SK-MEL-5 (cell line): Measurements from ENCODE around the gene ALDOB. TPM values are rescaled to one million over a fixed set of nuclear protein-coding genes. Genes with fewer than 3 reads are reported as not detected.
"Not testable (repeated sequence)": the region's sequence is repeated elsewhere in the genome, so short reads cannot be mapped to it uniquely, and the experiment has no call there.

Experiments
- DNase-seq: peaks from one replicate; pipeline ENCODE4 v3.0.0-alpha.2; 2016; ENCODE audit warnings: low read depth, low spot score
- in situ Hi-C: cut with HindIII; loops from 2 replicates; pipeline ENCODE4 v1.10.0; 2016; ENCODE audit warnings: low sequenced_read_pairs, high pct_unique_total_duplicates, low pct_unique_long_range_greater_than_20kb
- total RNA-seq: library from RNA; depleted of rRNA; stranded (reverse); fragments of >200 nt; shearing (Covaris generic); gene quantifications from 2 replicates; pipeline ENCODE4 v1.2.3, GENCODE V29; 2014

The ALDOB gene
- total RNA-seq, 1 experiment from 2014 or later = not detected

GRCh38 chr9:101403516-101404285 lies 31.9 kb downstream of the ALDOB start:
- DNase-seq = no peak
- in situ Hi-C loops = no loop called here

GRCh38 chr9:101400120-101400519 lies 35.5 kb downstream of the ALDOB start:
- DNase-seq = no peak
- in situ Hi-C loops = no loop called here

- in situ Hi-C loops = no loop called here
- no peak for DNase-seq
Observed at GRCh38 chr9:101399643-101399970, 36.0 kb downstream of the ALDOB start.

- in situ Hi-C loops = no loop called here
- no peak for DNase-seq
Observed at GRCh38 chr9:101398930-101399642, 36.5 kb downstream of the ALDOB start.

GRCh38 chr9:101398068-101398929 lies 37.3 kb downstream of the ALDOB start, which contains the start of the genes MRPL50 and ZNF189:
TSS of gene MRPL50 (minus strand) at chr9:101398618. CDS start at chr9:101398592, 26 bp downstream.
TSS of gene ZNF189 (plus strand) at chr9:101398851. CDS start at chr9:101399157, 306 bp downstream.
- peak; percentile 99 for DNase-seq
- in situ Hi-C loops = no loop called here

- in situ Hi-C loops = no loop called here
- no peak for DNase-seq
Observed at GRCh38 chr9:101397746-101398067, 37.9 kb downstream of the ALDOB start.

- no peak for DNase-seq
- in situ Hi-C loops = no loop called here
Observed at GRCh38 chr9:101394687-101395086, 40.9 kb downstream of the ALDOB start.

GRCh38 chr9:101393135-101393534 lies 42.4 kb downstream of the ALDOB start:
- in situ Hi-C loops = no loop called here
- no peak for DNase-seq

GRCh38 chr9:101388507-101388993 lies 47.0 kb downstream of the ALDOB start:
- peak; percentile 57 for DNase-seq

GRCh38 chr9:101387871-101388506 lies 47.6 kb downstream of the ALDOB start:
- in situ Hi-C loops = no loop called here
- DNase-seq = peak; percentile 78

More at GRCh38 chr9:101388507-101388993, 47.0 kb downstream of the ALDOB start:
- in situ Hi-C loops = no loop called here

GRCh38 chr9:101384873-101385536 lies 50.6 kb downstream of the ALDOB start, which contains the start of gene BAAT:
TSS of gene BAAT (minus strand) at chr9:101385006. CDS start at chr9:101371404, 13,602 bp downstream.
- DNase-seq, in situ Hi-C loops: not testable (repeated sequence)

- DNase-seq = no peak
- in situ Hi-C loops = no loop called here
Observed at GRCh38 chr9:101383361-101383760, 52.2 kb downstream of the ALDOB start.

- DNase-seq = no peak
- in situ Hi-C loops = no loop called here
Observed at GRCh38 chr9:101381833-101382342, 53.7 kb downstream of the ALDOB start.

- in situ Hi-C loops = no loop called here
- no peak for DNase-seq
Observed at GRCh38 chr9:101381118-101381517, 54.5 kb downstream of the ALDOB start.

GRCh38 chr9:101380295-101380694 lies 55.3 kb downstream of the ALDOB start:
- no peak for DNase-seq
- in situ Hi-C loops = no loop called here

- DNase-seq = no peak
- in situ Hi-C loops = no loop called here
Observed at GRCh38 chr9:101376111-101376848, 59.3 kb downstream of the ALDOB start.
